Pons (tissue), 1 donor: ENCODE data around the gene GSTO2.

Source experiments
- DNase-seq: peaks from one replicate; pipeline ENCODE4 v3.0.0-alpha.2; 2016; ENCODE audit warnings: low spot score

The GSTO2 gene

GRCh38 chr10:104340641-104341040, 71.7 kb downstream of the GSTO2 start:
- DNase-seq: no peak

GRCh38 chr10:104342941-104343411, 74.0 kb downstream of the GSTO2 start:
- DNase-seq: no peak

- no peak for DNase-seq
Observed at GRCh38 chr10:104344219-104344618, 75.2 kb downstream of the GSTO2 start.

- no peak for DNase-seq
Observed at GRCh38 chr10:104345515-104345914, 76.5 kb downstream of the GSTO2 start.

- DNase-seq: no peak
Observed at GRCh38 chr10:104345941-104346340, 77.0 kb downstream of the GSTO2 start.

- DNase-seq: no peak
Observed at GRCh38 chr10:104347295-104348045, 78.5 kb downstream of the GSTO2 start.

- DNase-seq: no peak
Observed at GRCh38 chr10:104348601-104349000, 79.6 kb downstream of the GSTO2 start.

- peak; percentile 82 for DNase-seq
Observed at GRCh38 chr10:104349623-104350126, 80.7 kb downstream of the GSTO2 start.

GRCh38 chr10:104350127-104350635, 81.2 kb downstream of the GSTO2 start:
- peak; percentile 89 for DNase-seq

- peak; percentile 67 for DNase-seq
Observed at GRCh38 chr10:104351061-104351702, 82.2 kb downstream of the GSTO2 start.

- DNase-seq: no peak
Observed at GRCh38 chr10:104351919-104352318, 82.9 kb downstream of the GSTO2 start.

GRCh38 chr10:104353325-104354048, 84.5 kb downstream of the GSTO2 start, which contains the start of gene CFAP58:
Gene CFAP58 (plus strand): TSS chr10:104353833. CDS start chr10:104353898, 65 bp downstream.
- DNase-seq: peak; percentile 87
